ENCODE measurements around the gene PPP1R27.

PPP1R27 gene

GRCh38 chr17:81806461-81807209 is 28.2 kb downstream of the PPP1R27 start:
- no peak for DNase-seq (ENCODE audit: low read depth in 2 of 2, low spot score in 1 of 2)

- DNase-seq (ENCODE audit: low read depth in 2 of 2, low spot score in 1 of 2): no peak
These were observed 29.0 kb downstream of the PPP1R27 start for GRCh38 chr17:81805707-81806460.

GRCh38 chr17:81804559-81805399 is 30.1 kb downstream of the PPP1R27 start:
- DNase-seq (ENCODE audit: low read depth in 2 of 2, low spot score in 1 of 2): no peak

DNA sequence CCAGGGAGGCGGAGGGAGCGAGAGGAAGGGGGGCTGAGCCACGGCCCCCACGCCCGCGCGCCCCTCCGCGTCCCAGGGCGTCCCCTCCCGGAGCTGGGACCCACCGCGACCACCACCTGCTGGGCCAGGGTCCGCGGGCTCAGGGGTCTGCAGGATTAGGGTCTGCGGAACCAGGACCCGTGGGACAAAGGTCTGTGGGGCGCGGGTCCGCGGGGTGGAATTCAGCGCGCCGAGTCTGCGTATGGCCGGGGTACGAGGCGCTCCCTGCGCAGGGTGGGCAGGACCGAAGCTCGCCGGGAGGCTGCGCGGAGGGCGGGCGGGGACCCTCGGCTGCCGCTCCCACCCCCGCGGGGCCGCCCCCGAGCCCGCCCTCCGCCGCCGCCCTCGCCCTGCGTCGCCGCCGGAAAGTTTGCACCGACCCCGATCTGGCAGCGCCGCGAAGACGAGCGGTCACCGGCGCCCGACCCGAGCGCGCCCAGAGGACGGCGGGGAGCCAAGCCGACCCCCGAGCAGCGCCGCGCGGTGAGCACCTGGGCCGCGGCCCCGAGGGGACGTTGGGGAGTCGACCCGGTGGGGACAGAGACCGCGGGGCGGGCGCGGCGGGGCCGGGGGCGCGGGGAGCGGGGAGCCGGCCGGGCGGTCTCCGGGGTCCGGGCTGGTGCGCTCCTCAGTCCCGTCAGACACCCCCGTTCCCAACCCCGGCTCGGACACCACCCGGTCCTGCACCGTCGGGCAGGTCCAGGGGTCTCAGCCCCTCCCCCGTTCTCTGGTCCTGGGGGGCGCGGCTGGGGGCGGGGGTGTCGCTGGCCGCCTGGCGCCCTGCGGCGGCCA is 30.9 kb downstream of the PPP1R27 start, which contains the start of gene GCGR:
Gene GCGR (plus strand): TSS at position 423 of the 831 bp plus-strand sequence. CDS start 4,869 bp downstream, outside the sequence.
- DNase-seq (ENCODE audit: low read depth in 2 of 2, low spot score in 1 of 2): no peak

GRCh38 chr17:81802856-81803643 is 31.8 kb downstream of the PPP1R27 start:
- no peak for DNase-seq (ENCODE audit: low read depth in 2 of 2, low spot score in 1 of 2)

DNA sequence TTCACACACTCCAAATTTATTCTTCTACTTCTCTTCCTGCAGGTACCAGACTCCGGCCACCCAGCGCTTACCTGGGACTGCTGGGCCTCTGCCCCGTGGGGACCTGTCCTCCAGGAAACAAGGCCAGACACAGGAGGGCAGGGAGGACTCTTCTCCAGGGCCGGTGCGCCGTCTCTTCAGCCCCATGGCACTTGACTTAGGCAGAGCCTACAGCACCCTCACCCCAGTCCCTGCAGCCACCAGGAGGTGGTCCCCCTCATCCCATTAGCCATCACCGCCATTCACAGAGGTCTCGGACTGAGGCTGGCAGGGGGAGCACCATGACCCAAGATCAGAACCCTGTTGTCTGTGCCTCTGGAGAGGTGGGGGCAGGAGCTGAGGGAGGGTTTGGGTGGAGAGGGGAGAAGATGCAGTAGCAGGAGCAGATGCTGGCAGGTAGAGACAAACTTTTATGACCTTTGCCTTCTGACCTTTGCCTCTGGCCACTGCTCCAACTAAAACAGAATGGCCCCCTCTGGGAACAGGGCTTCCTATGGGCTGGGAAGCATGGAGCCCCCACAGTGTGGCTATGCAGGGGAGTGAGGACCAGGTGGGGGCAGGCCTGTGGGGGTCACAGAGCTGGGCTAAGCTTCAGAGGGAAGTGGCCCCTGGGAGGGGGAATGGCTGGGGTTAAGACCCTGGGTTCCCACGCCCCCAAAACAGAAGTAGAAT is 32.6 kb downstream of the PPP1R27 start:
- DNase-seq (ENCODE audit: low read depth in 2 of 2, low spot score in 1 of 2): no peak

DNA sequence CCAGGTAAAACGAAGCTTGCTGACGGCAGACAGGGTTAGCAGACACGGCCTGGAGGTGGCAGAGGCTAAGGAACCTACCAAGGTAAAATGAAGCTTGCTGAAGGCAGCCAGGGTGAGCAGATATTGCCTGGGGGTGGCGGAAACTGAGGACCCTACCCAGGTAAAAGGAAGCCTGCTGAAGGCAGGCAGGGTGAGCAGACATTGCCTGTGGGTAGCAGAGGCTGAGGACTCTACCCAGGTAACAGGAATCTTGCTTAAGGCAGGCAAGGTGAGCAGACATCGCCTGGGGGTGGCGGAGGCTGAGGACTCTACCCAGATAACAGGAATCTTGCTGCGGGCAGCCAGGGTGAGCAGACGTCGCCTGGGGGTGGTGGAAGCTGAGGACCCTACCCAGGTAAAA is 33.5 kb downstream of the PPP1R27 start:
- no peak for DNase-seq (ENCODE audit: low read depth in 2 of 2, low spot score in 1 of 2)

- DNase-seq (ENCODE audit: low read depth in 2 of 2, low spot score in 1 of 2): no peak
These were observed 40.3 kb downstream of the PPP1R27 start for GRCh38 chr17:81794509-81794908.

DNA sequence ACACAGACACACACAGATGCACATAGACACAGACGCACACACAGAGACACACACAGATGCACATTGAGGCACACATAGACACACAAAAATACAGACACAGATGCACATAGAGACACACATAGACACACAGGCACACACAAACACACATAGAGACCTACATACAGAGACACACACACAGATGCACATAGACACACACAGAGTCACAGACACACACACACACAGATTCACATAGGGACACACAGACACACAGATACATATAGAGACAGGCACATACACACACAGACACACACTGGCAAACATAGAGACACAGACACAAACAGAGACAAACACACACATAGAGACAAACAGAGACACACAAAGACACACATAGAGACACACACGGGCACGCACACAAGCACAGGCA is 40.8 kb downstream of the PPP1R27 start:
- no peak for DNase-seq (ENCODE audit: low read depth in 2 of 2, low spot score in 1 of 2)

- DNase-seq (ENCODE audit: low read depth in 2 of 2, low spot score in 1 of 2): no peak
These were observed 41.9 kb downstream of the PPP1R27 start for GRCh38 chr17:81792675-81793615.
